Activated CD4-positive, alpha-beta T cell treated with anti-CD3 and anti-CD28 coated beads, Interleukin-10, Interleukin-2, amounts not matched to agents 100 ng/mL and 50 ng/mL, durations not matched to agents 16 hours and 8 hours (primary cell): ENCODE results near the gene TBXA2R.
A peak's percentile ranks its signal among the peaks of the same experiment; 100 is the strongest.
"Not testable (repeated sequence)": the region's sequence is repeated elsewhere in the genome, so short reads cannot be mapped to it uniquely, and the experiment has no call there.

Experiments used
- DNase-seq: peaks from one replicate; pipeline ENCODE4 v3.0.0-alpha.2; 2020

TBXA2R gene

GRCh38 chr19:3576696-3577443, 29.8 kb downstream of the TBXA2R start:
- no peak for DNase-seq

- DNase-seq = no peak
These were observed 30.6 kb downstream of the TBXA2R start for GRCh38 chr19:3575949-3576673.

GRCh38 chr19:3575260-3575741, 31.4 kb downstream of the TBXA2R start:
- DNase-seq = no peak

- DNase-seq = peak; percentile 97
These were observed 32.6 kb downstream of the TBXA2R start for GRCh38 chr19:3573858-3574637.

- DNase-seq = peak; percentile 26
These were observed 33.4 kb downstream of the TBXA2R start for GRCh38 chr19:3573162-3573857.

- DNase-seq = no peak
These were observed 33.9 kb downstream of the TBXA2R start, which contains the start of gene HMG20B for GRCh38 chr19:3572855-3573161. Gene HMG20B, plus strand, starts transcription at chr19:3572944. Its CDS starts 366 bp downstream, at chr19:3573310.

- peak; percentile 100 for DNase-seq
These were observed 34.4 kb downstream of the TBXA2R start for GRCh38 chr19:3572132-3572854.

GRCh38 chr19:3570606-3571011, 36.1 kb downstream of the TBXA2R start:
- no peak for DNase-seq

GRCh38 chr19:3570042-3570441, 36.6 kb downstream of the TBXA2R start:
- not testable (repeated sequence) for DNase-seq

GRCh38 chr19:3565139-3565538, 41.5 kb downstream of the TBXA2R start:
- no peak for DNase-seq

- DNase-seq = no peak
These were observed 42.8 kb downstream of the TBXA2R start for GRCh38 chr19:3563709-3564524.

- peak; percentile 96 for DNase-seq
These were observed 49.0 kb downstream of the TBXA2R start, which contains the start of gene MFSD12 for GRCh38 chr19:3557461-3558248. Gene MFSD12, minus strand, starts transcription at chr19:3557586. Its CDS starts 183 bp downstream, at chr19:3557403.

- DNase-seq = peak; percentile 54
These were observed 49.7 kb downstream of the TBXA2R start for GRCh38 chr19:3556978-3557460.

GRCh38 chr19:3556423-3556977, 50.2 kb downstream of the TBXA2R start:
- DNase-seq = no peak

GRCh38 chr19:3555653-3556422, 50.8 kb downstream of the TBXA2R start:
- no peak for DNase-seq

GRCh38 chr19:3554254-3555083, 52.2 kb downstream of the TBXA2R start:
- peak; percentile 51 for DNase-seq

GRCh38 chr19:3551792-3552095, 54.9 kb downstream of the TBXA2R start:
- no peak for DNase-seq
